Activated naive CD4-positive, alpha-beta T cell treated with anti-CD3 and anti-CD28 coated beads for 36 hours (primary cell): ENCODE measurements around the gene TBX21. TPM values are rescaled to one million over a fixed set of nuclear protein-coding genes. Genes with fewer than 3 reads are reported as not detected.

Experiments
- CTCF ChIA-PET: fragments of 350-600 bp; sonication (Branson Sonifier 250); formaldehyde crosslinking; loops from one replicate; lab custom pipeline; 2021; ENCODE audit warnings: antibody characterized with exemption; lab: Charles Lee
- DNase-seq: peaks from one replicate; pipeline ENCODE4 v3.0.0-alpha.2; 2020
- H3K27ac Mint-ChIP-seq: one replicate; pipeline ENCODE4 v1.8.0; 2021; ENCODE audit warnings: mild to moderate bottlenecking, mixed read lengths
- H3K27me3 Mint-ChIP-seq: one replicate; pipeline ENCODE4 v1.8.0; 2021; ENCODE audit warnings: low read depth, mixed read lengths
- H3K36me3 Mint-ChIP-seq: one replicate; pipeline ENCODE4 v1.8.0; 2021; ENCODE audit warnings: low read depth, mixed read lengths
- H3K4me1 Mint-ChIP-seq: one replicate; pipeline ENCODE4 v1.8.0; 2021; ENCODE audit warnings: low read depth, mixed read lengths
- H3K4me3 Mint-ChIP-seq: one replicate; pipeline ENCODE4 v1.8.0; 2021; ENCODE audit warnings: mild to moderate bottlenecking, moderate library complexity, mixed read lengths
- H3K9me3 Mint-ChIP-seq: one replicate; pipeline ENCODE4 v1.8.0; 2021; ENCODE audit warnings: mixed read lengths
- intact Hi-C: fragments of 100-400 bp; cut with micrococcal nuclease; formaldehyde crosslinking; loops from one replicate; pipeline ENCODE4 v1.15.1; 2023
- total RNA-seq, 2 experiments: library from RNA; stranded (reverse); gene quantifications; one replicate each; pipeline ENCODE4 v1.2.3, GENCODE V29; 2021

TBX21 gene
- total RNA-seq, 2 experiments from 2014 or later = 50.6 to 52.3 TPM

- CTCF ChIA-PET = interaction anchor here (0.8 to 2.4 kb wide), 8 partner anchors 12 to 109 kb away, joined by 3 to 8 read pairs (median 4); partner anchors contain the start of gene TBX21
- Mint-ChIP-seq H3K9me3 (no peaks in the 10 kb centered on the region), H3K27ac (peak overlapping the region; percentile 88), H3K4me1 (peaks cover 58% of the 10 kb centered on the region), H3K27me3 (no peaks in the 10 kb centered on the region), H3K36me3 (peaks cover 16% of the 10 kb centered on the region), H3K4me3 (peak overlapping the region; percentile 87)
- intact Hi-C loops = no loop called here
- no peak for DNase-seq
Observed at GRCh38 chr17:47692895-47693730, 39.9 kb upstream of the TBX21 start.

GRCh38 chr17:47693731-47694580 lies 39.1 kb upstream of the TBX21 start, which contains the start of gene TBKBP1:
Gene TBKBP1, plus strand, starts transcription at chr17:47694161. Its CDS starts 1,952 bp downstream, at chr17:47696113.
- intact Hi-C loops = loop anchor here (2.0 kb wide), 1 partner anchor 29 kb away; no protein-coding TSS in a partner anchor
- peak; percentile 61 for DNase-seq
- Mint-ChIP-seq H3K27ac (peak within 1 kb of the TSS; percentile 91), H3K27me3 (no peaks in the 10 kb centered on the region), H3K36me3 (peaks cover 19% of the 10 kb centered on the region), H3K4me3 (peak within 1 kb of the TSS; percentile 88), H3K4me1 (peaks cover 67% of the 10 kb centered on the region), H3K9me3 (no peaks in the 10 kb centered on the region)
- CTCF ChIA-PET = interaction anchor here (0.9 to 8.3 kb wide), 3 partner anchors 35 to 40 kb away, joined by 3 to 158 read pairs (median 7); partner anchors contain the start of gene TBX21

- H3K27me3 Mint-ChIP-seq = no peaks in the 10 kb centered on the region
- H3K27ac Mint-ChIP-seq = peak overlapping the region; percentile 91
- H3K4me3 Mint-ChIP-seq = peak overlapping the region; percentile 88
- CTCF ChIA-PET = interaction anchor here (0.8 to 8.3 kb wide), 5 partner anchors 30 to 57 kb away, joined by 3 to 158 read pairs (median 3); partner anchors contain the start of gene TBX21
- H3K9me3 Mint-ChIP-seq = no peaks in the 10 kb centered on the region
- DNase-seq = peak; percentile 68
- H3K36me3 Mint-ChIP-seq = peaks cover 22% of the 10 kb centered on the region
- peaks cover 73% of the 10 kb centered on the region for H3K4me1 Mint-ChIP-seq
- intact Hi-C loops = loop anchor here (1.0 to 2.0 kb wide), 3 partner anchors 10 to 46 kb away; partner anchors contain the start of gene KPNB1
Observed at GRCh38 chr17:47694581-47695428, 38.2 kb upstream of the TBX21 start.

DNA sequence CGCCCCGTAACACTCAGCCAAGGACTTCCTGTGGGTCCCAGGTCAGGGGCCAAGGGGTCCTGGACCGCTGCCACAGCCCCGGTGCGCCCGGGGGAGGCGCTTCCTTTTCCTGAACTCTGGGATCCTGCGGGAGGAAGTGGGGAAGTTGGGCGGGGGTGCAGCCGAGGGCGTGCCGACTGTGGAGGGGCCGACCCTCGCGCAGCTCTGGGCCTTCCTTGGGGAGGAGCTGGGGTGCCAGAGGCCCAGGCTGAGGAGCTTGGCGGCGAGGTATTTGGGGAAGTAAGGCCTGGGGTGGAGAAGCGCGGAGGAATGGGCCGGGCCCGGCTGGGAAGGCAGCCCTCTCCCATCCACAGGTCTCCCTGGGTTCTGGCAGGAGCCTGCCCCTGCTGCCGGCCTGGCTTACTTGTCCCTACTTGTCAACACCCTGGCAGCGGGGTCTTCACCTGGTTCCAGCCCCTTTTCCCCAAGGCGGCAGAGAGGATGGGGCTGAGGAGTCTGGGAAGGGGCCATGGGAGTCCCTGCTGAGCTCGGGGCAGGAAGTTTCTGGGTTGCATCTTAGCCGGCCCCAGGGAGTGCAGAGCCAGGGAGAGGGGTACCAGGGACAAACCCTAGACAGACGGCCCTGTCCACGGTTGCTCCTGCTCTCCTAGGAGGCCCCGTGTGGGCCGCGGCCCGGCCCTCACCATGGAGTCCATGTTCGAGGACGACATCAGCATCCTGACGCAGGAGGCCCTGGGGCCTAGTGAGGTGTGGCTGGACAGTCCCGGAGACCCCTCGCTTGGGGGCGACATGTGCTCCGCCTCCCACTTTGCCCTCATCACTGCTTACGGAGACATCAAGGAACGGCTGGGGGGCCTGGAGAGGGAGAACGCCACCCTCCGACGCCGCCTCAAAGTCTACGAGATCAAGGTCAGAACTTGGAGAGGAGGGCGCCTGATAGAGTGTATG lies 37.3 kb upstream of the TBX21 start:
- Mint-ChIP-seq H3K9me3 (no peaks in the 10 kb centered on the region), H3K4me1 (peaks cover 71% of the 10 kb centered on the region)

DNA sequence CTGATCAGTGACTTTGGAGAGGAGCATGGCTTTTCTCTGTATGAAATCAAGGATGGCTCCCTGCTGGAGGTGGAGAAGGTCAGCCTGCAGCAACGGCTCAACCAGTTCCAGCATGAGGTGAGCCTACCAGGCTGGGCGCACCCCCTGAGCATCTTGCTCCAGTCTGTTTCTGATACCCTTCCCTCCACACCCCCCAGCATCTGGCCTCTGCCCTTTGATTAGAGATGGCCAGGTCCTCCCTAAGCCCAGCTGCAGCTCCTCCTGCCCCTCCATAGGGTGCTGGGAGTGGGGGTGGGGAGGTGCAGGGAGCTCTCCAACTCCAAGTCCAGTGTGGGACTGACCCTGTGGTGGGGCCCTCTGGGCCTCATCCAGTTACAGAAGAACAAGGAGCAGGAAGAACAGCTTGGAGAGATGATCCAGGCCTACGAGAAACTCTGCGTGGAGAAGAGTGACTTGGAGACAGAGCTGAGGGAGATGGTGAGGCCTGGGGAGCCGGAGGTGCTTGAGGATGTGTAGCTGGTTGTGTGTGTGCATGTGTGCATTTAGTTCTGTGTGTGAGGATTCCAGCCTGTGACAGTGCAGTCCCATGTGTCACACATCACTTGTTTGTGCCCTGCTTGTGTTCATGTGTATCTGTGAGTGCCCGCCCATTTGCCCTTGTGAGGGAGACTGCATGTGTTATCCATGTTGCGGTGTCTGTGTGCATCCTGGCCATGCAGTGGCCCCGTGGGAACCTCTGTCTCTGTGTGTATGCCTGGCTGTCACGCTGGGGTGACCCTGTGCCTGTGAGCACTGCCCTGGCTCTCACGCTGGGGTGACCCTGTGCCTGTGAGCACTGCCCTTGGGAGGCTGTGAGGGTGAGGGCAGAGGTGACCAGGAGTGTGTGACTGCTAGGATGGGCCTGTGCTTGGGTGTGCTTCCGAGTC lies 36.1 kb upstream of the TBX21 start:
- CTCF ChIA-PET = interaction anchor here (0.6 to 8.3 kb wide), 7 partner anchors 8 to 93 kb away, joined by 3 to 158 read pairs (median 44); partner anchors contain the start of gene TBX21
- intact Hi-C loops = no loop called here
- H3K4me3 Mint-ChIP-seq = peak overlapping the region; percentile 88
- H3K27me3 Mint-ChIP-seq = no peaks in the 10 kb centered on the region
- H3K9me3 Mint-ChIP-seq = no peaks in the 10 kb centered on the region
- H3K4me1 Mint-ChIP-seq = peaks cover 79% of the 10 kb centered on the region
- H3K36me3 Mint-ChIP-seq = peaks cover 26% of the 10 kb centered on the region
- DNase-seq = no peak
- peak overlapping the region; percentile 80 for H3K27ac Mint-ChIP-seq

More for the DNA sequence above, 37.3 kb upstream of the TBX21 start:
- Mint-ChIP-seq H3K36me3 (peaks cover 26% of the 10 kb centered on the region), H3K4me3 (peak overlapping the region; percentile 88), H3K27ac (peak overlapping the region; percentile 91), H3K27me3 (no peaks in the 10 kb centered on the region)
- intact Hi-C loops = loop anchor here (1.0 to 2.0 kb wide), 3 partner anchors 10 to 46 kb away; partner anchors contain the start of gene KPNB1
- DNase-seq = no peak
- CTCF ChIA-PET = interaction anchor here (0.8 to 8.3 kb wide), 5 partner anchors 29 to 56 kb away, joined by 3 to 158 read pairs (median 3); partner anchors contain the start of gene TBX21

- Mint-ChIP-seq H3K27ac (peak overlapping the region; percentile 64), H3K4me1 (peaks cover 75% of the 10 kb centered on the region), H3K4me3 (no peak overlapping the region), H3K27me3 (no peaks in the 10 kb centered on the region), H3K36me3 (peaks cover 29% of the 10 kb centered on the region), H3K9me3 (no peaks in the 10 kb centered on the region)
- CTCF ChIA-PET = interaction anchor here (0.6 to 8.3 kb wide), 16 partner anchors 10 to 119 kb away, joined by 3 to 158 read pairs (median 7); partner anchors contain the start of gene TBX21
- DNase-seq = no peak
- intact Hi-C loops = loop anchor here (1.0 to 2.0 kb wide), 3 partner anchors 20 to 93 kb away; no protein-coding TSS in a partner anchor
Observed at GRCh38 chr17:47697906-47698711, 34.9 kb upstream of the TBX21 start.

DNA sequence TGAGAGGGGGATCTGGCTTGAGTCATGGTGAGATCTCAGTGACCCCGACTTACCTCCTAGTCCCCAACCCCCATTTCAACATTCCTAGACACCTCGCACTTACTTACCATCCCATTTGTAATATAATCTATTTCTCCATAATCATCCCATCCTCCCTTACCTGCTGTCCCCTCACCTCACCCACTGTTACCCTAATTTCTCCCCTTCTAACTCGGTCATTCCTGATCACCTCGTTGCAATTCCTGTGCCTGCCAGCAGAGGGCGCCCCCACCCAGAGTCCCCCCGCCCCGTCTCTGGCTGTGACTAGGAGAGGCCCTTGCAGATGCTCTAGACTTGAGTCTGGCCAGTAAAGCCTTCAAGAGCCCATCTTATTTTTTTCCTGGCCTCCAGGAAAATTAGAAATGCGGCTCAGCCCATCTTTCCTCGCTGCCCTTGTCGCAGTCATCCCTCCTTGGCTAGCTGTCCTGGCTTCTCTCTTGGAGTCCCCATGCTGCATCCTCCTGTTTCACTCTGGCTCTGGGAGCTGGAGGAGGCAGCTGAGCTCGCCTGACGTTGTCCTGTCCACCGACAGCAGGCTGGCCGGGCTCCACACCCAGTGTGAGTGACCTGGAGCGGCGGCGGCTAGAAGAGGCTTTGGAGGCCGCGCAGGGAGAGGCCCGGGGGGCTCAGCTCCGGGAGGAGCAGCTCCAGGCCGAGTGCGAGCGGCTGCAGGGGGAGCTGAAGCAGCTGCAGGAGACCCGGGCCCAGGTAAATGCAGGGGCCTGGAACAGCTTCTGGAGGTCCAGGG lies 34.1 kb upstream of the TBX21 start:
- Mint-ChIP-seq H3K9me3 (no peaks in the 10 kb centered on the region), H3K36me3 (peaks cover 36% of the 10 kb centered on the region), H3K4me1 (peaks cover 79% of the 10 kb centered on the region), H3K4me3 (peak overlapping the region; percentile 28), H3K27me3 (no peaks in the 10 kb centered on the region), H3K27ac (peak overlapping the region; percentile 64)
- CTCF ChIA-PET = interaction anchor here (0.6 to 8.3 kb wide), 21 partner anchors 8 to 189 kb away, joined by 3 to 158 read pairs (median 4); partner anchors contain the start of gene TBX21
- peak; percentile 92 for DNase-seq
- intact Hi-C loops = loop anchor here (1.0 to 2.0 kb wide), 5 partner anchors 19 to 92 kb away; partner anchors contain the start of gene TBX21

GRCh38 chr17:47699536-47699840 lies 33.5 kb upstream of the TBX21 start:
- no peaks in the 10 kb centered on the region for H3K9me3 Mint-ChIP-seq
- H3K27me3 Mint-ChIP-seq = no peaks in the 10 kb centered on the region
- H3K4me1 Mint-ChIP-seq = peaks cover 85% of the 10 kb centered on the region
- DNase-seq = no peak
- intact Hi-C loops = loop anchor here (1.0 to 2.0 kb wide), 3 partner anchors 22 to 91 kb away; partner anchors contain the start of gene TBX21
- H3K36me3 Mint-ChIP-seq = peaks cover 38% of the 10 kb centered on the region
- peak overlapping the region; percentile 81 for H3K27ac Mint-ChIP-seq
- CTCF ChIA-PET = interaction anchor here (0.6 to 8.3 kb wide), 18 partner anchors 8 to 190 kb away, joined by 3 to 158 read pairs (median 4); partner anchors contain the start of gene TBX21
- H3K4me3 Mint-ChIP-seq = no peak overlapping the region
